ENCODE data around the gene KCNK4.

KCNK4 gene

GRCh38 chr11:64347193-64347867 lies 56.2 kb downstream of the KCNK4 start:
- no peak for DNase-seq (ENCODE audit: low read depth in 2 of 2)

GRCh38 chr11:64348383-64349024 lies 57.4 kb downstream of the KCNK4 start:
- no peak for DNase-seq (ENCODE audit: low read depth in 2 of 2)

GRCh38 chr11:64349025-64349387 lies 57.9 kb downstream of the KCNK4 start:
- no peak for DNase-seq (ENCODE audit: low read depth in 2 of 2)

GRCh38 chr11:64349404-64349803 lies 58.3 kb downstream of the KCNK4 start:
- no peak for DNase-seq (ENCODE audit: low read depth in 2 of 2)
